Sigmoid colon (tissue), 7 donors: ENCODE data around the gene CLCA4. TPM values are rescaled to one million over a fixed set of nuclear protein-coding genes. Genes with fewer than 3 reads are reported as not detected.
"Not testable (repeated sequence)": the region's sequence is repeated elsewhere in the genome, so short reads cannot be mapped to it uniquely, and the experiment has no call there.

Experiments used
- DNase-seq: peaks from one replicate; pipeline ENCODE4 v3.0.0-alpha.2; 2019
- H3K27ac ChIP-seq, 4 donors: fragments of 200-600 bp; sonication (generic); one replicate each; pipeline ENCODE4 v1.5.1; 2016 to 2019; ENCODE audit warnings: mild to moderate bottlenecking in 1 of 4
- H3K27me3 ChIP-seq, 3 donors: fragments of 200-600 bp; sonication (generic); one replicate each; pipeline ENCODE4 v1.5.1; 2019; ENCODE audit warnings: mild to moderate bottlenecking in 1 of 3
- H3K36me3 ChIP-seq, 4 donors: fragments of 200-600 bp; sonication (generic); one replicate each; pipeline ENCODE4 v1.5.1; 2016 to 2019
- H3K4me1 ChIP-seq, 4 donors: fragments of 200-600 bp; sonication (generic); one replicate each; pipeline ENCODE4 v1.5.1; 2017 to 2019
- H3K4me3 ChIP-seq, 4 donors: fragments of 200-600 bp; sonication (generic); one replicate each; pipeline ENCODE4 v1.5.1; 2017 to 2019; ENCODE audit warnings: mild to moderate bottlenecking in 2 of 4, moderate library complexity in 1 of 4
- H3K9me3 ChIP-seq, 4 donors: fragments of 200-600 bp in 3 of 4; sonication (generic) in 3 of 4; one replicate each; pipeline versions ENCODE4 v1.5.1 to v1.6.1; 2013 to 2019
- EP300 ChIP-seq, 4 donors: sonication (generic); formaldehyde crosslinking; IDR thresholded peaks; one replicate each; pipeline ENCODE4 v1.6.1; 2017; ENCODE audit warnings: antibody characterized with exemption in 4 of 4
- POLR2A ChIP-seq, 2 donors: fragments of 450-650 bp; IDR thresholded peaks; one replicate each; pipeline ENCODE4 v1.6.1; 2016; ENCODE audit warnings: antibody characterized with exemption in 2 of 2, mild to moderate bottlenecking in 2 of 2, moderate library complexity in 2 of 2
- POLR2AphosphoS5 ChIP-seq, 4 donors: sonication (generic); formaldehyde crosslinking; IDR thresholded peaks; one replicate each; pipeline ENCODE4 v1.6.1; 2017; ENCODE audit warnings: antibody characterized with exemption in 4 of 4
- WGBS, 2 donors: extraction: QIAGEN DNeasy Blood & Tissue Kit; methylation state at CpG; one replicate each; pipeline ENCODE4 v1.1.7; 2013; 5-methylcytosine and 5-hydroxymethylcytosine counted together
- intact Hi-C: fragments of 100-400 bp; cut with DNase I; formaldehyde crosslinking; loops from one replicate; pipeline ENCODE4 v1.15.1; 2023
- polyA plus RNA-seq, 3 donors: library from polyadenylated mRNA; stranded (reverse); fragments of 200-250 nt; gene quantifications; one replicate each; pipeline ENCODE4 v1.2.3, GENCODE V29; 2013
- total RNA-seq, 4 donors: library from RNA; depleted of rRNA; stranded (reverse); fragments of >200 nt; gene quantifications; one replicate each; pipeline ENCODE4 v1.1.0, GENCODE V29; 2016
- TF ChIP-seq, protein P1 (sequence below), 4 experiments: fragments of 450-650 bp in 3 of 4; fragments of 200-600 bp in 1 of 4; IDR thresholded peaks; one replicate each; pipeline ENCODE4 v1.5.1; 2016 to 2019; ENCODE audit warnings: antibody characterized with exemption in 4 of 4, mild to moderate bottlenecking in 3 of 4, moderate library complexity in 2 of 4
- donor health status: healthy with polysubstance abuse.
- donor health status: Bipolar disorder and iron deficiency.
- donor health status: healthy.

Gene CLCA4
- total and polyA plus RNA-seq, 7 donors = 1.7 to 854 (median 168) TPM; not detected in 2

GRCh38 chr1:86502125-86502646 lies 44.7 kb upstream of the CLCA4 start:
- 13 to 33% methylated on average over 16 of the region's 16 CpGs for WGBS, 2 donors
- H3K27ac ChIP-seq = peak overlapping the region in 3 of 4 donors; percentile 76 to 87 (median 85)
- peak overlapping the region in 3 of 4 donors; percentile 21 to 39 (median 28) for H3K4me3 ChIP-seq
- TF ChIP-seq, protein P1, sequence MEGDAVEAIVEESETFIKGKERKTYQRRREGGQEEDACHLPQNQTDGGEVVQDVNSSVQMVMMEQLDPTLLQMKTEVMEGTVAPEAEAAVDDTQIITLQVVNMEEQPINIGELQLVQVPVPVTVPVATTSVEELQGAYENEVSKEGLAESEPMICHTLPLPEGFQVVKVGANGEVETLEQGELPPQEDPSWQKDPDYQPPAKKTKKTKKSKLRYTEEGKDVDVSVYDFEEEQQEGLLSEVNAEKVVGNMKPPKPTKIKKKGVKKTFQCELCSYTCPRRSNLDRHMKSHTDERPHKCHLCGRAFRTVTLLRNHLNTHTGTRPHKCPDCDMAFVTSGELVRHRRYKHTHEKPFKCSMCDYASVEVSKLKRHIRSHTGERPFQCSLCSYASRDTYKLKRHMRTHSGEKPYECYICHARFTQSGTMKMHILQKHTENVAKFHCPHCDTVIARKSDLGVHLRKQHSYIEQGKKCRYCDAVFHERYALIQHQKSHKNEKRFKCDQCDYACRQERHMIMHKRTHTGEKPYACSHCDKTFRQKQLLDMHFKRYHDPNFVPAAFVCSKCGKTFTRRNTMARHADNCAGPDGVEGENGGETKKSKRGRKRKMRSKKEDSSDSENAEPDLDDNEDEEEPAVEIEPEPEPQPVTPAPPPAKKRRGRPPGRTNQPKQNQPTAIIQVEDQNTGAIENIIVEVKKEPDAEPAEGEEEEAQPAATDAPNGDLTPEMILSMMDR (IDR thresholded peaks at IDR 0.05) = peak in 3 of 4 experiments; percentile 14 to 32 (median 16)
- not testable (repeated sequence) for H3K9me3 ChIP-seq, H3K36me3 ChIP-seq, H3K27me3 ChIP-seq
- intact Hi-C loops = loop anchor here (2.0 to 10.0 kb wide), 3 partner anchors 27 to 203 kb away; partner anchors contain the start of genes ODF2L and SH3GLB1
- peaks cover 0 to 70% (median 56%) of the 10 kb centered on the region in 4 donors for H3K4me1 ChIP-seq
- DNase-seq = peak; percentile 64

GRCh38 chr1:86502721-86503405 lies 44.0 kb upstream of the CLCA4 start:
- TF ChIP-seq POLR2A (IDR thresholded peaks at IDR 0.05) (no peak), EP300 (IDR thresholded peaks at IDR 0.05) (no peak), POLR2AphosphoS5 (IDR thresholded peaks at IDR 0.05) (no peak)
- TF ChIP-seq, protein P1 (IDR thresholded peaks at IDR 0.05) = no peak
- no peaks in the 10 kb centered on the region for H3K9me3 ChIP-seq
- 52 to 56% methylated on average over 18 of the region's 18 CpGs for WGBS, 2 donors
- DNase-seq = no peak
- peak overlapping the region; percentile 39 to 87 (median 80) for H3K27ac ChIP-seq
- H3K4me1 ChIP-seq = peaks cover 0 to 77% (median 63%) of the 10 kb centered on the region in 4 donors
- intact Hi-C loops = loop anchor here (2.0 to 10.0 kb wide), 3 partner anchors 28 to 202 kb away; partner anchors contain the start of genes ODF2L and SH3GLB1
- H3K36me3 ChIP-seq = no peaks in the 10 kb centered on the region
- H3K27me3 ChIP-seq = no peaks in the 10 kb centered on the region
- peak overlapping the region in 3 of 4 donors; percentile 21 to 39 (median 28) for H3K4me3 ChIP-seq

DNA sequence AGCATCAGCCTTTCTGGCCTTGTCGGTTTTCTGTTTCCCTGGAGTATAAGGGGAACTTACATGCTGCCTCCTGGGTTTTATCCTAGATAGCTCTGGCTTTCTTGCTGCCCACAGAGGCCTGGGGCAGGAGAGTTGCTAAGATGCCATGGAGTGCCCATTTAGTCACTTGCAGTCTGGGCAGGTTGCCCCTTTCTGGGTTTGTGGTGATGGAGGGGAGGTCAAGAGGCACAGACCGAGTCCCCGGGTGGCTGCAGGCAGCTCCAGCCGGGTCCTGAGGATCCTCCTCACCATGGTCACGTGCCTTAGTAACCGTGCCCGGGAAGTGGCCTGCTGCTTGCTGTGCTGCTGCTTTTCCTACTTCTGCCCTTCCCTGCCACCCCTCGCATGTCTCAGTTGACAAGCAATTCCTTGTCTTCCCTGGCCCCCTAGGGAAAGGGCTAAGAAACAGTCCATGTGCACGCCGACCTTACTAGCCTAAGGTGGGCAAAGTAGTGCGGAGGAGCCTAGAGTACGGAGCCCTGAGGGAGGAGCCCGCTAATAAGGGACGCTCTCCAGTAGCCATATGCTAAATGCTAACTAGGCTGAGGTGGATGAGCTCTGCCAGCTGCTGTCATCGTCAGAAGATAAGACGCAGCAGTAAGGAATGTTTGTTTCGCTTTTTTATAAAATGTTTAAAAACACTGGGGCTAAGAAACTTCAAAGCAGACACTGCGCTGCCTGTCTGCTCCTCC lies 43.3 kb upstream of the CLCA4 start:
- no peak for TF ChIP-seq POLR2A (IDR thresholded peaks at IDR 0.05)
- TF ChIP-seq EP300 (IDR thresholded peaks at IDR 0.05) = no peak
- no peak for TF ChIP-seq POLR2AphosphoS5 (IDR thresholded peaks at IDR 0.05)
- TF ChIP-seq, protein P1 (IDR thresholded peaks at IDR 0.05) = no peak
- Histone ChIP-seq H3K27me3 (no peaks in the 10 kb centered on the region), H3K9me3 (no peaks in the 10 kb centered on the region), H3K36me3 (no peaks in the 10 kb centered on the region), H3K27ac (peak overlapping the region; percentile 39 to 87 (median 80)), H3K4me3 (peak overlapping the region; percentile 0 to 39 (median 24)), H3K4me1 (peaks cover 0 to 77% (median 64%) of the 10 kb centered on the region in 4 donors)
- 34 to 70% methylated on average over 18 of the region's 18 CpGs for WGBS, 2 donors
- DNase-seq = peak; percentile 77
- intact Hi-C loops = loop anchor here (2.0 to 10.0 kb wide), 3 partner anchors 29 to 201 kb away; partner anchors contain the start of genes ODF2L and SH3GLB1

GRCh38 chr1:86504137-86504479 lies 42.8 kb upstream of the CLCA4 start:
- no peaks in the 10 kb centered on the region for H3K9me3 ChIP-seq
- WGBS, 2 donors = 37 to 66% methylated on average over 9 of the region's 9 CpGs
- no peaks in the 10 kb centered on the region for H3K36me3 ChIP-seq
- peak overlapping the region; percentile 0 to 39 (median 24) for H3K4me3 ChIP-seq
- no peaks in the 10 kb centered on the region for H3K27me3 ChIP-seq
- TF ChIP-seq POLR2AphosphoS5 (IDR thresholded peaks at IDR 0.05) (peak in 1 of 4 donors; percentile 27), EP300 (IDR thresholded peaks at IDR 0.05) (no peak)
- intact Hi-C loops = loop anchor here (5.0 to 10.0 kb wide), 2 partner anchors 107 to 201 kb away; partner anchors contain the start of genes ODF2L and SH3GLB1
- H3K27ac ChIP-seq = peak overlapping the region; percentile 39 to 87 (median 80)
- DNase-seq = no peak
- peaks cover 0 to 77% (median 64%) of the 10 kb centered on the region in 4 donors for H3K4me1 ChIP-seq
